ENCODE data around the gene TMEM89.

DNA sequence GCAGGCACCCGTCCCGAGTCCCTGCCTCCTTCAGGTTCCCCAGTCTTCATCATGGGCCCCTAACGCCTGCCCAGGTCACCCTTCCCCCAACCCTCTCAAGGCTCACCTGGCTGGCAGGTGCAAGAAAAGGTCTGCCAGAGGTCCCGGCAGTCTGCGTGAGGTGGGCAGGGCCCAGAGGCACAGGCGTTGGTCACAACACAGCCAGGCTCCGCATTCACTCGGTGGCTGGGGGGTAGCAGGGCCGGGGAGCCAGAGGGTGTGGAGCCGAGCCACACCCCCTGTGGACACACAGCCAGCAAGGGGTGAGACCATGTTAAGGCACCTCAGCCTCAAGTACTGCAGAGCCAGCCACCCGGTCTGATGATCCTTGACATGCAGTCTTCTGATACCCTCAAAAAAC lies 30.2 kb upstream of the TMEM89 start:
- TF ChIP-seq SP1 (IDR thresholded peaks at IDR 0.05) (no peak), ELF4 (IDR thresholded peaks at IDR 0.05) (no peak)

Measured in HEK293T (cell line).